ENCODE results near the gene LTBP2.

Gene LTBP2

DNA sequence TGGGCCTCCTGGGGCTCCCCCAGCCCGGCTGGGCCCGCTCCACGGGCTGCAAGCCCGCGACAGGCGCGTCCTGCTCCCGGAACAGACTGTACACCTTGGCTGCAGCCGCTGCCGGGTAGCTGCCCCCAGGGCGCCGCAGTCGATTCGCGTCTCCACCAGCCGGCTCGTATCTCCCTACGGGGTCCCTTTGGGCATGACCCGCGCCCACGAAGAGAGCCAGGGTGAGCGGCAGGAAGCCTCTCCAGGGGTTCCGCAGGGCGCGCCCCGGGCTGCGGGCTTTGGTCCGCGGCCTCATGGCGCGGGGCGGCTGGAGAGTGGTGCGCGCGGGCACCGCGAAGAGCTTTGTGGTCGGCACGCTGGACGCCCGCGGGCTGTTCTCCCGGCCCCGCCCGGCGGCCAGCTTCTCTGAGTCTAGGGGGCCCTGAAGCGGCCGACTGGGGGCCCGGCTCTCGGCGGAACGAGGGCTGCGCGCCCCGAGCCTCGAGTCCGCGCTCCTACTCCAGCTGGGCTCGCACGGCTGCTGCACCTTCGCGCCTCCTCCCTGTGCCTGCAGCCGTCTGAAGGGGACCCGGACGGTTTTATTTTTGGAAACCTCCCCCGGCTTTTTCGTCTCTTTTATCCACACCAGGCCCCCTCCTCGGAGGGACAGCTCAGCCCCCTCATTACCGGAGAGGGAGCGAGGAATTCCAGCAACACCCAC is at the start of gene LTBP2:
TSS of gene LTBP2 (minus strand) at position 588 of the 700 bp plus-strand sequence. CDS start at position 295, 293 bp downstream.
- peak; percentile 53 for DNase-seq

DNA sequence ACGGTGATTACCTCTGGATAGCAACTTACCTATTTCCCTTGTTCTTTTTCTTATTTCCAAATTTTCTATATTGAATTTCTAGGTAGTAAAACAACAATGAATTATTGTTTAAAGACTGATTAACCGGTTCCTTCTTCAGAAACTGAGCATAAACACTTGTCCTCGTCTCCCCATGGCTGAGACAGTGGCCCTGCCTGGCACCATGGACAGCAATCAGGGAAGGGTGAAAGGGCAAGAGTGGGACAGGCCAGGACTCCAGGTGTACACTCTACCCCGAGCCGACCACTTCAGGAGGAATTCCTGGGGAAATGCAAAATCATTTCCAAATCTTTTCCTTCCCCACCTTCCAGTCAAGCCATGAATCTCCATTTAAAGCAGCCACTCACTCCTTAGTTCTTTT is 48.8 kb upstream of the LTBP2 start:
- no peak for DNase-seq

DNA sequence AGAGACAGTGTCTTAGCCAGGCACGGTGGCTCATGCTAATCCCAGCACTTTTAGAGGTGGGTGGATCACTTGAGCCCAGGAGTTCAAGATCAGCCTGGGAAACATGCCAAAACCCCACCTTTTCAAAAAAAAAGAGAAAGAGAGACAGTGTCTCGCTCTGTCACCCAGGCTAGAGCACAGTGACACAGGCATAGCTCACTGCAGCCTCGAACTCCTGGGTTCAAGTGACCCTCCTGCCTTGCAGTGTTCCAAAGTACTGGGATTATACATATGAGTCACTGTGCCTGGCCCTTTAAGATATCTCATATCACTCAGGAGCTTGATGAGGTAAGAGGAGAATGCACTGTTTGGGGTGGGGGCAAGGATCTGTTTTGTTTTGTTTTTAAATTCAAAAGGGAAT is 48.1 kb upstream of the LTBP2 start:
- no peak for DNase-seq

DNA sequence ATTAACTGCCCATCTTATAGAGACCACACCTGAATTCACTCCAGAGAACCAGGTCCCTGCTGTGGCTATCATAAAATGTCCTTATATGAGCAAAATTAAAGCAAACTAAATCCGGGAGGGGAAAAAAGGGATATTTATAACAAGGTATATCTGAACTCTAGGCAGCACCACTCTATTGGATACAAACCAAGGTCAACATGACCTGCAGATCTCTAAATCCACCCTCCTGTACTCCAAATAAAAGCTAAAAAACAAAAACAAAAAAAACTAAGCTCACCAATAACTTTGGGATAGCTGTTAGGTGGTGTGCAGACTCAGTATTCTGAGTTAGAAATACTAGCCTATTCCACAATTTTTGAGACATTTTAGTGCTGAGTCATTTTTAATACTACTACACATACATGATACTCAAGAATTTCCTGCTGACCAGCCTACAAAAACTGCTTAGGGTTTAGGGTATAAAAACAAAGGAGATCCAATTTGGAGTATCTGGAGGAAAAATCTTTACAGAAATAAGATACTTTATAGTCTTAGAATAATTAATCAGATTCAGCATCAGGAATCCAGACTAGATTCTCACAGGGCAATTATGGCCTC is 46.6 kb upstream of the LTBP2 start:
- no peak for DNase-seq

DNA sequence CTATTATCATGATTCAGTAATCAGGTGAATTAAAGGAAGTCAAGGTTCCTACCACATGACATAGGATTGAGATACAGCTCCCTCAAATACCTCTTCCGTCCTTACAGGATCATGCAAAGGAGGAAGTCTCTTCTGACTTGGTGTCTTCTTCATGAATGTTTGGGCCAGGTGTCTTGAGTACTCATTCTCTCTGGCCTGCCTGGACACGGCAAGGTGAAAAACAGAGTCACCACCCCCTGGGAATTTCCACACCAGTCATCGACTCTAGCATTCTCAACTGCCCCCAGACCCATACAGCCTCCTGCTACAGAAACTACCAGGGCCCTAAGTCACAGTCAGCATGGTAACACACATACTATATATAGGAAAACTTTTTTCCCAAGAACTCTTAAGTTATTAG is 44.9 kb upstream of the LTBP2 start:
- no peak for DNase-seq

DNA sequence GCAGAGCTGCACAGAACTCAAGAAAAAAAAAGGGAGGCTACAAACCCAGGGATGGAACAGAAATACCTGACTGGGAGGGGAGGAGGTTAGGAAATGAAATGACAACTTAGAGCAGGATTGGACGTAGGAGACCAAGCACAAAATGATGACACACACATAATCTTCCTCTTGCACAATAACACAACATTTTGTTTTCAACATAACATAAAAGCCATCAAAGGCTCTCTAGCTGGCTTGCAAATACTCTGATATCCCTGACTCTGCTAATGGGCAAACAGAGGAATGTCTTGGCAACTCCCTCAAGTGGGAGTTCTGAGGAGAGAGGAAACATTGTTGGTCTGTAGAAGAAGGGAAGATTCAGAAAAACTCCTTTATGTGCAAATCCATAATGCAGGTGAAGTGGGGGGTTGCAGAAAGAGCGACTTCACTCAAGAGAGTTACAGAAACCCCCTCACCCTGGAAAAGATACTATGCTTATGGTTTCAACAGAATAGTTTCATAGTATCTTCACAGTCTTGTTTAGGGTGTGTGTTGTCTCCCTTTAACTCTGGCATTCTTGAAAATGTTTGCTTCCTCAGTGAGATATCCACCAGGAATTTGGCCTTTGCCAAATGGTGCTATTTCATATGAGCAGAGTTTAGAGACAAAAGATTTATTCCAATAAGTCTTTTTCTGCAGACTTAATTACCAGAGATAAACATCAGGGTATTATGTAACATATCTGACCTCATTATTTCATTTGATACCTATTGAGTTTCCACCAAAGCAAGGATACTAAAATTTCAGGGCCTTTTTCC is 43.8 kb upstream of the LTBP2 start:
- DNase-seq, result no peak

DNA sequence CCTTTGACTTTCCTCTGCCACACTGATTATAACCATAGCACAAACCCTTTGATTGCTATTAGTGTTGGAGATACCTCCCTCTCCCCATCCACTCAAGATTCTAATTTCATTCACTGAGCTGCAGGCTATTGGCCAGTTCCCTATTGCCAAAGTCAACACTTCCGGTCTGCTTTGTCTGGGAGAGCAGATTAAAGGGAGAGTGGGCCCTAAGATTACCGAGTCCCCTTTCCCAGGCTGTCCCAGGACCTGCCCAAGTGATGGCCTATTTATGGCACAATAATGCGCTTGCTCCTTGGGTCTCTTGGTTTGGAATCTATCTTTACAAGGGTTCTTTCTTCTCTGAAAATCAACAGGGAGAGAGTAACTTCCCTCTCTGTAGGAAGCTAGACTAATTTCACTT is 42.9 kb upstream of the LTBP2 start:
- DNase-seq, result no peak

DNA sequence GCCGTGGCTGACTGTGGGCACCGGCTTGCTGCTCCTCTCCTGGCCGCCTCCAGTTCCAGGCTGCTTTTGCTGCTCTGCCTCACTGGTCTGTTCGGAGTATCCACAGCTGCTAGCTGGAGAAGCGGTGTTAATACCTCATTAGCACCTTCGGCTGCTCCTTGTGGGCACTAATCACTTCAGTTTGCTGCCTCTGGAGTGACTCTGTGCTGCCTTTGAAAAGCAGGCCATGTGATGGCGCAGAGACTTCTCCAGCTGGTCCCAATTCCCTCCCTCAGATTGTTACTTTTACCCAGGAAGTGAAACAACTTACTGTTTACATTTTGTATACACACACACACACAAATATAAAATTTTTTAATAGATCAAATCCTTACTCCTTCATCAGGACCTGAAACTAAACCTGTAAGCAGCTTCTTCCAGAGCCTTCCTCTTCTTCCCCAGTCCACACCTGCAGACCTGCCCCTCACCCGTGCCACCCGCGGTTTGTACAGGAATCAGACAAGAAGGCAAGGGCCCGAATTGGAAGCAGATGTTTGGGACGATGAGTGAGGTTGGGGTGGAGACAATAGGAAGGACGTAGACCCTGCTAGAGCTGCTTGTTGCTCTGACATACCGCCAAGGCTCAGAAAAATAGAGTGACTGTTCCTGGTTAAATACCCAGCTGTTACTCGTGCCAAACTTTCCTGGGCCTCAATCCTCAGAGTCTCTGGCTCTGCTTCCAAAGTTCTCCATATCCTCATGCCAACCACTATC is 41.5 kb upstream of the LTBP2 start:
- DNase-seq, result no peak

DNA sequence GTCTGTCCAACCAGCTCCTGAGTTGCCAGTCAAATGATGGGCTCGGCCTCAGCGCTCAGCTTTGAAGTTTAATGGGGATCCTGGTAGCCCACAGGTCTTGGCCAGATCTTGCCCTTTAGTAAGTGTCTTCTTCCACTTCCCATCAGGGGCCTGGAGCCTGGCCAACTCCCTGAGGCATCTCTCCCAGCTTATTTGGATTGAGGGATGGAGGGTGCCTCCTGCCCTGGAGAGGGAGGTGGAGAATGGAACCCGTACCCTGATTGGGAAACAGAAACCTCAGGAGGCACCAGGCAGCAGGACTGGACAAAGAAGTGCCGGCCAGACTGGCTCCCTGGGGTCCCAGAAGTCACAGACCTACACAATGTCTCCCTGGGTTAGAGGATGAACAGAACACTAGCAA is 40.5 kb upstream of the LTBP2 start:
- no peak for DNase-seq

DNA sequence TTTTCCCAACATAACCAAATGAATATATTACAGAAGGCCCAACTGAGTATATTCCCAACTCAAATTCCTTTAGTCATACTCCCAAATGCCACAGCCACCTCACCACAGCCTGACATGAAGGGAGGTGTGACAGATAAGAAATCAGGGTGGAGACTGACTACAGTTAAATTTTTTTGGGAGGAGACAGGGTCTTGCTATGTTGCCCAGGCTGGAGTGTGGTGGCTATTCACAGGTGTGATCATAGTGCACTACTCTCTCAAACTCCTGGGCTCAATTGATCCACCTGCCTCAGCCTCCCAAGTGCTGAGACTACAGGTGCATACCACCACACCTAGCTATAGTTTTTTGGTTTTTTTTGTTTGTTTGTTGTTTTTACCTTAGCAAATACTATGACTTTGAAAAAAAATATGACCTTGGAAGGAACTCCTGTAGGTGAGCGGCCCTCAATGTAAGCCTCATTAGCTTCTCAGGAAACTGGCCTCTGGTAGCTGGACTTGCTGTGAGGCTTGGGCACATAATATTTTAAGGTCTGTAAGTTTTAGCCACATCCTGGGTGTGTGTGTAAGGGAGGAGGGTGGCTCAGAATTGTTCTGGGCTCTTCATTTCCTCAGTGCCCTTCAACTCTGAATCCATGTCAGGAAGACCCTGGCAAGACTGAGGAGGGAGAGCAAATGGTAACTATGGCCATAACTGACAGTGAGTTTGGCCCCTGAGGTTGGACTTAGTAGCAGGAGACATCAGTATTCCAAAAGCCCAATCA is 39.1 kb upstream of the LTBP2 start:
- DNase-seq, result no peak

DNA sequence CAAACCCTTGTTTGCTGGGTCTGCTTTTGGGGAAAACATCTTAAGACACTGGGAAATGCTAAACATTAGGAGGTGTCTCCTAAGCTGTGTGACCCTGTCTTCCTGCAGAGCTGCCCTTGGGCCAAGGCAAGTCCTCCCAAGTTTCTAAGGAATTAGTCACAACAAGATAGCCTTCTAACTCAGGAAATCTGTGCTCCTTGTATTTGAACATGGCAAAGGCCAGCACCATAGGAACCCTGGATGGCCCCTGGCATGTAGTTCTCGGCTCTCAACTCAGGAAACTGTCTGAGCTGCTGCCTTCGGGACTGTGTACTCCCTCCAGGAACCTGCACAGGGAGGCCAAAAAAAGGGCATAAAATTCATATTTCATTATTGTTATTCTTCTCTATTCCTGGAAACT is 37.6 kb upstream of the LTBP2 start:
- no peak for DNase-seq

DNA sequence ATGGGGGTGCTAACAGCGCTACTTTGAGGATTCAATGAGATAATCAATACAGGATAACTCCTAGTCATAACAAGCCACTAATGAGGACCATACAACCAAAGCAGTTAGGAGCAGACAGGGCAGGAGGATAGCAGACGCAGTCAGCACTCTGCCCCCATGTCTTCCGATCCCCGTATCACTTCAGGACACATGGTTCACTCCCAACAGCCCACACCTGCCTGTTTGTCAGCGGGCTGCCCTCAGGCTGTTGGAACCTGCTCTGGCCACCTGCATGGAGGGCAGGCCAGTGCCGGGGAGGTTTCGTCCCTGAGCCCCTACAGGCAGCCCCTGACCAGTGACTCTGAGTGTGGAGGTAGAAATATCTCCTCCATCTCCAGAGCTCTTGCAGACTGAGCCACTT is 37.1 kb upstream of the LTBP2 start:
- DNase-seq, result no peak

DNA sequence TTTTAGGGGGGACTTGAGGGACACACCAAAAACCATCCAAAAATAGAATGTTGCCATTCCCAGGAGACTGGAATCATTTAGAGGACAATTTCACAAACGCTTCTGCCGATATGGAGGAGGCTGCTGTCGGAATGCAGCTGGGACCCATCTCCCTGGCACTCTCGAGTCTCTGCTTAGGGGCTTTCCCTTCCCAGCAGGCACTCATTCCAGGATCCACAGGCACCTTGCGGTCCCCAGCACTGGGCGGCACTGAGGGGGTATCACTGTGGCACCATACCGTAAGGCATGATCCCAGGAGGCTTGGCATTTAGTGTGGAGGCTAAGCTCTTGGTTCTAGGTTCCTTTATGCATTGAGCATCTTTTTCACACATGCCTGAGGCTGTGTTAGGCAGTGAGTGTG is 36.6 kb upstream of the LTBP2 start:
- DNase-seq, result no peak

DNA sequence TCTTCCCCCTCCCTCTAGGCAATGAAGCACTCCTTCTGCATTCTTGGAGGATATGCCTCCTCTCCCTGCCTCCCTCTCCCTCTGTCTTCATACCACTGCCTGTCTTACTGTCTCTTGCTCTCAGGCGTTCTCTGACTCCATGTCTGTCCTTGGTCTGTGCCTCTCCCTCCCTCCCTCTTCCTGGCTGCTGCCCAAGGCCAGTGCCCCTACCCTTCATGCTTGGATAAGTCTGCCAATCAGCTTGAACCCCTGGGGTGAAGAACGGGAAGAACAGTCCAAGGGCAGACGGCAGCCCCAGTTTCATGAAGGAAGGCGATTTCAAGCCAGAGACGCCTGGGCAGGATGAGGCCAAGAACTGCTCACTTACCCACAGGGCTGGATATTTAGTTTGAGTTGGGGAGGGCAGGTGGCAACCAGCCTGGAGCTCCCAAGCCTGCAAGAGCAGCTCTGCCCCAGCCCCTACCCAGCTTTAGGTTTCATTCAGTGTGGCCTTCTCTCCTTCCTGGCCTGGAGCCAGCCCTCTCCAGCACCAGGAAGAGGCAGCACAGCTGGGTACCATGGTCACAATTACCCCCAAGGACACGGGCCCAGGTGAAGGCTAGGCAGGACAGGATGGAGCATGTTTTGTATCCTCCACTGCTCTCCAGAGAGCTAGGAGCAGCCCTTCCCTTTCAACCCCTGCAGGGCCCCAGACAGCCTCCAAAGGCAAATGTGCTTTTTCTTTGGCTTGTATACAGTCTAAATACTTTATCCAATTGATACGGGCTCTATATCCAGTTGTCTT is 35.8 kb upstream of the LTBP2 start:
- peak; percentile 48 for DNase-seq

DNA sequence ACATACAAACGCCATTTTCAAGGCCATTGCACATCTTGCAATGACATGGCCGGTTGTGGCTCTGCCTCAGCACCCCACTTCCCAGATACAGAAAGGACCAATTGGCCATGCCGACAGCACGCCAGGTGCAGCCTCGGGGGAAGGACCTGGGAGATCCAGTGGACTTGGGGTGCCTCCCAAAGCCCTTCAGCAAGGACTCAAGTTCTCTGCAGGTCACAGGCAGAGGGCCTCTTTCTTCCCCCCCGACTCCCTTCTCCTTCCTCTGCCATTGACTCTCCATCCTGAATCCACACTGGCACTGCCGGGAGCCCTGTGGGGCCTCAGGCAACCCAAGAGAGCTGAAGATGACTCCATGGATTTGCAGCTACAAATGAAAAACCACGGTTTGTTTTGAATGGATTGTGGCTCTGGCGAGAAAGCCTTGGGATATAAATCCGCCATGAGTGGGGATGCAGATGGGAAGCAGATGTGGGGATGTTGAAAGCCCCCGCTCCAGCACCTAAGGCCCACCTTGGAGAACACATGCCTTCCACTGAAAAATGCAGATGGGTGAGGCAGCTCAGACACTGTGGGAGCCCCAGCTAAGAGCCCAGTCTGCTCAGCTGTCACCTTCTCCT is 35.1 kb upstream of the LTBP2 start:
- DNase-seq, result no peak

DNA sequence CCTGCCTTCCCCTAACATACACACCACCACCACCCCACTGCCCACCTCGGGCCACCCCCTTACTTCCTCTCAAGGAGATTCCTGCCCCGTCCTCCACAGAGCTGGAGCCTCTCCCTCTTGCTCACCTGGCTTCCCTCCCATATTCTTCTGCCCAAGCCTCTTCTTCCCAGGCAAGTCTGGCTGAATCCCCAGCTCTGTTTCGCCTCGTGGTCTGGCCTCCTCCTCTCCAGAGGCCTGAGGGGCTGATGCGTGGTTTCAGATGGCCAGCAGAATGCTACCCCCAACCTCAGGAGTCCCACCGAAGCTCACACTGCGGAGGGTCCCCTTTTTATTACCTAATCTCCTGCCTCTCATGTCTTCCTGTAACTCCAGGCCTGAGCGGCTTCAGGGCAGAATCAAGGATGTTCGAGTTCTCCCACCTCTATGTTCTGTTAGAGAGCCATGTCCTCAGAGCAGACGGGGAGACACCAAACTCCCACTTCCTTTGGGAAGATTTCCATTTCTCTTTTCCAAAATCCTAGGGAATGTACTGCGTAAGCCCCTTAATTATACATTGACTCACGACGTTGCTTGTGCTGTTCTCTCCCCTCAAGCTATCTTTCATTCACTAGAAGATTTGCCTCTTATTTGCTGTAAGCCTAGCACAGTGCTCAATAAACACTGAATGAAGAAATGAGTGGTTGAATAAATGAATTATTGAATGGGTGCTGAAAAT is 33.9 kb upstream of the LTBP2 start:
- no peak for DNase-seq

DNA sequence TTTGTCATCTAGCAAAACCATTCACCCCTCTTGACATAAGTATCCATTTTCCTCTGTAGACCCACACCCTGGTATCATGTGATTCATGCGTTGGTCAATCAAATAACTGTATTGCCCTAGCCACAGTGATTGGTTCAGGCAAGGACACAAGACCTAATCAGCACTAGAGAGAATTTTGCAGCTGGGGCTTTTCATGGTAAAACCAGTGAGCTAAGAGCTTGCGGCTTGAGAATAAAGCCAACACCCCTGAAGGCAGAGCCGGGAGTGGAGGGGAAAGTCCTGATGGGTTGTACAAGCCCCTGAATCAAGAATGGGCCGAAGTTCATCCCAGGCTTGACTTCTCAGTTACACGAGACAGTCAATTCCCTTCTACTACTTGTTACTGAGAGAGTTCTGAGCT is 33.2 kb upstream of the LTBP2 start:
- DNase-seq, result no peak

DNA sequence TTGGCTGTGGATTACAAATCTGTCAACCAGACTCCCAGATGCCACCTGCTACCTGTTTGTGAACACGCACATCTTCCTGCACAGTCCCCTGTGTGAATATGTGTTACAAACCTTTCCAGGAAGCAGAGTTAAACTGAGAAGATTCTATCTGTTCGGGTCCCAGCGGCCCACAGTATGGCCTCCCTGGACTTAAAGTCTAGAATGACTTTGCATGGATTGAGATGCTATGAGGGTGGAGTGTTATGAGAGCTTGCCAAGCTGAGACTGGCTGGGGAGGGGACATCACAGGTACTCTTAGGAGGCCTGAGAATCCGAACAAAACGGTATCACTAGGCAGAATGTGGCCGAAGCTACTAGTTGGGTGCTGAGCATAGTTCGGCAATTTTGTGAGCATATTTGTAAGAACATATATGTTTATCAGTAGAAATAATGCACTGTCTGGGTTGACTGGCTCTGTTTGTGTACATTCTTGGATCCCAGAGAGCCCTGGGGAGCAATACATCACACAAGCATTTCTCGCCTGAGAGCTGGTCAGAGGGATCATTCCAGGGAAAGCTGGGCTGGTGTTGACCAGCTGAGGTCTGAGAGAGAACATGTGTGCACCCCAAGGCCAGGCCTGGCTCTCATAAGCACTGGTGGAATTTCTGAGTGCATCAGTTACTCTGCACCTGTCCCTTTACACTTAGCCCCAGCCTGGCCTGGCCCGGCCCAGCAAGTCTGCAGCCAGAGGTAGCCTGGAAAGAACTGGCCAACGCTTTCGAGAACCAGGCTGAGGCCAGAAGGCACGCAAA is 29.8 kb upstream of the LTBP2 start:
- DNase-seq, result no peak

DNA sequence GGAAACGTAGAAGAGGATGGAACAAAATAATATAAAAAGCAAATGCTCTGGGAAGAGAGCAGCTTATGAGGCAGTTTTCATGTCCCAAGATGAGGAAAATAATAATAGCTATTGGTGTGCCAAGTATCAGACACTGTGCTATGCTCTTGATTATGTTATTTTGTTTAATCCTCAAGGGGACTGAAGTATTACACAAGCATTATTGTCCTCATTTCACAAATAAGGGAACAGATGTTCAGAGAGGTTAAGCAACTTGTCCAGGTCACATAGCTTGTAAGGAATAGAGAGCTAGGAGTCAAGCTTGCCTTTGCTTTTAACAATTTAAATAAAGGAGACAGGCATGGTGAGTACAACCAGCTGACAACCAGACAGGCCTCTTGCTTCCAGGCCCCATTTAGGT is 26.9 kb upstream of the LTBP2 start:
- DNase-seq, result no peak

DNA sequence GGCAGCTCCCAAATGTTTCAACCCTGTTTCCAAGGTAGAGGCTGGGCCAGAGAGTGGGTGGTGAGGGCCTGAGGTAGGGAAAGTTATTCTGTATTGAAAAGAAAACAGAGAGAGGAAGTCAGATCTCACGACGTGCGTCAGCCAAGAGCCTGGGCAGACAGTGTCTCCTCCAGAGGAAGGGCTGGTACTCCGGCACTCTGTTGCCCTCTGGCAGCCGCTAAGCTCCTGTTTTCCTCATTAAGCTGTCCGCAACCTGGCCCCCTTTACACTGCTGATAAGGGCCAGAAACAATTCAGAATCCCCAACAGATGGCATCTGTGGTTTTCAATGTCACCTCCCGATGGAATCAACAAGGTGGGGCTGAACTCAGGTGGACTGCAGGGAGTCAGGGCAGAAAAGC is 26.0 kb upstream of the LTBP2 start:
- DNase-seq, result no peak
